Stimulated activated CD8-positive, alpha-beta memory T cell treated with anti-CD3 and anti-CD28 coated beads, Interleukin-12 subunit alpha, Interleukin-12 subunit beta, amount 100 ng/mL, for 24 hours (primary cell): Measurements from ENCODE around the gene LRRC74B.
"Not testable (repeated sequence)": the region's sequence is repeated elsewhere in the genome, so short reads cannot be mapped to it uniquely, and the experiment has no call there.

Experiments used
- DNase-seq: peaks from one replicate; pipeline ENCODE4 v3.0.0-alpha.2; 2020; ENCODE audit errors: extremely low read depth

Gene LRRC74B, protein sequence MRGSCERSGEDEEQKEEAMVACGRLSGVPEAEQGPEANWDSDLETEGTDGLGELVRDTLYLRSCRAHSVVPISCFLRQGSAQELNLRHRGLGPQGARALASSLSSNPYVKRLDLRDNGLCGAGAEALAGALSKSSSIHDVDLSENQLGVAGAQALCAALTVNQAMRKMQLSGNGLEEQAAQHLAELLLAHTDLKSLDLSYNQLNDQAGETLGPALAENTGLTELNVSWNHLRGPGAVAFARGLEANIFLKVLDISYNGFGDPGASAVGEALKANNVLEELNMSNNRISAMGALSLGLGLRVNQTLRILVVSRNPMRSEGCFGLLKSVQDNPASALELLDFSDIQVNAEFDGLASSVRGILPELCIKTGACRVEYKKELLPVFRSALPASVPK

DNA sequence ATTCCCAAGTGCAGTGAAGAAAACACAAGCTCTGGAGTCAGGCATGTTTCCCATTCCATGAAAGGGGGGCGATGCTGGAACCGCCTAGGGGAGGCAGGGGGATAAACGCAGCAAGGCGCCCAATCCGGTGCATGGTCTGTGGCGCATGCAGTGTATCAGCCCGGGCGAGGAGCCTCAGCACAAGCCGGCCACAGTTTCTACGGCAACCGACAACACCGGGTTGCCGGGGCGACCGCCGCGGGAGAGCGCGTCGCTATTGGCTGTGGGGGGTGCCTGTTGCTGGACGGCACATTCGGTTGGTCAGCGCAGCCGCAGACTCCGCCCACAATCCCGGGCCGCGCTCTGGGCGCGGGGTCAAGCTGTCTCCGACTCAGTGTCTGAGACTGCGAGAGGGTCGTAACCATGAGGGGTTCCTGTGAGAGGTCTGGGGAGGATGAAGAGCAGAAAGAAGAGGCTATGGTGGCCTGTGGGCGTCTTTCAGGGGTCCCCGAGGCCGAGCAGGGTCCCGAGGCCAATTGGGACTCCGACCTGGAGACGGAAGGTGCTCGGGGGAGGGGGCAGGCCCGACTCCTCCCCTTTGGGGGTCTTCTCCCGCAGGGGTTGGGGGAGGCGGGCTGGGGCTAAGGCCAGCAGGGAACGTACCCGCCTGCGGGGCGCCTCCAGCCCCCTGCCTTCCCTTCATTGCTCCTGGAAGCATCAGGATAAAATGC is at the start of gene LRRC74B:
Gene LRRC74B (plus strand): TSS at position 362 of the 710 bp plus-strand sequence. CDS start 41 bp downstream, at position 403.
- peak; percentile 52 for DNase-seq

GRCh38 chr22:20996031-20996410 is 49.7 kb upstream of the LRRC74B start:
- DNase-seq: no peak

DNA sequence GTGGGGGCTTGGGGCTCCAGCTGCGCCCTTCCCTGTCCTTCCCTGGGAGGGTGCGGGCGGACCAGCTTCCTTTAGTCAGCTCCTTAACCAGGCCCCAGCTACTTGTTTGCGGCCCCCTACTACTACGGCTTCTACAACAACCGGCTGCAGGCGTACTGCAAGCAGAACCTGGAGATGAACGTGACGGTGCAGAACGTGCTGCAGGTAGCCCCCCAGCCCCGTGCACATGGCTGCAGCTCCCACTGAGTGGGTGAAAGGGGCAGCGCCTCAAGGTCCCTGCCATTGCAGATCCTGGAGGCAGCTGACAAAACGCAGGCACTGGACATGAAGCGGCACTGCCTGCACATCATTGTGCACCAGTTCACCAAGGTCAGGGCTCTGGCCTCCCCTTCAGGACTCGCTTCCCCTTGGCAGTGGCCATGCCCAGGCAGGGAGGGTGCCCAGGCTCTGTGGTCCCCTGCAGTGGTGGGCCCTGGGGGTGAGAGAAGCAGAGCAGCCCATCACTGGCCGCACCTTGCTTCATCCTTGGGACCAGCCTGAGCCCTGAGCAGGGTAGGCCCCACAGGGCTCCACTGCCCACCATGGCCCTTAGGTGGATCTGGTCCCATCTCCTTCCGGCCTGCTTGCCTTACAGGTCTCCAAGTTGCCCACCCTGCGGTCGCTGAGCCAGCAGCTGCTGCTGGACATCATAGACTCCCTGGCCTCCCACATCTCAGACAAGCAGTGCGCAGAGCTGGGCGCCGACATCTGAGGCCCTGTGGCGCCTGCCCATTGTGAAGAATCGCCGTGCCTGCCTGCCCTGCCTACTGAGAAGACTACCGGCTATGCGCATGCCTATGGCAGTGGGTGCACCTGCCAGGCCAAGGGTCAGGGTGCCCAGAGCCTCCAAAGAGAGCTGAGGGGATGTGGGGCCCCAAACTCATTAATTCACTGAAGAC is 48.9 kb upstream of the LRRC74B start:
- DNase-seq: no peak

GRCh38 chr22:20997536-20998257 is 48.0 kb upstream of the LRRC74B start:
- DNase-seq: no peak

DNA sequence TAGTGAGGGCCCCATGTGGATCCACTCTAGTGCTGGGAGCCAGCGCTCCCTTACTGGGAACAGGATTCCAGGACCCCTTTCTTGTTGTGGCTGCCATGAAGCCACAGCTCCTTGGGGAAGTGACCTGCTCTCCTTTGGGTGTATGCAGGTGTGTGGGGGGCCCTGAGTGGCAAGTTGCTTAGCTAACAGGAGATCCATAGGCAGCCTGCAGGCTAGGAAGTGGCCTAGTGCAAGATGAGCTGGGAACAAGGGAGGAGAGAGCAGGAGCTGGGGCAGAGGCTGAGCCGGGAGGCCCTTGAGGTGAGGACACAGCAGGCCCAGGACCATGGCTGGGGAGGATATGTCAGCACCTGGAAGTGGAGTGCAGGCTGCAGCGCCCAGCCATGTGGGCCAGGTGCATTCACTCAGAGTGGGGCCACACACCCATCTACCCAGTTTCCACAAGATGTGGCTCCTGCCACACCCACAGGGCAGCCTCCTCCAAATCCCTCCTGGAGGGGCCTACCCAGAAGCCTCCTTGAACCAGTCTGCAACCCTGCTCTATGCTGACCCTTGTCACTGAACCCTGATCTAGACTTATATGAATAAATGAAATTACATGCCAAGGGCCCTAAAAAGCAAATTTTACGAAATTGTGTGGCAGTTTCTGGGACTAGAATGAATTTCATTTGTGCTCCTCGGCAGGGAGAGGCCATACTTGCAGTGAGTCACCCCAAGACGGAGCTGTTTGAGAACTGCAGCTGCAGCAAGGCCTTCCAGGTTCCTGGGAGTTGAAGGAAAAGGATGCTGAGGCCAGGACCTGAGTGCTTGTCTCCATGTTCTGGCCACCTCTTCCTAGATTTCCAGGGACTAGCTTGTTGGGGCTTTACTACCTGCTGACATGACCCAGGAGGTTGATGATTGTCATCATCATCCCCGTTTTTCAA is 47.1 kb upstream of the LRRC74B start:
- DNase-seq: no peak

DNA sequence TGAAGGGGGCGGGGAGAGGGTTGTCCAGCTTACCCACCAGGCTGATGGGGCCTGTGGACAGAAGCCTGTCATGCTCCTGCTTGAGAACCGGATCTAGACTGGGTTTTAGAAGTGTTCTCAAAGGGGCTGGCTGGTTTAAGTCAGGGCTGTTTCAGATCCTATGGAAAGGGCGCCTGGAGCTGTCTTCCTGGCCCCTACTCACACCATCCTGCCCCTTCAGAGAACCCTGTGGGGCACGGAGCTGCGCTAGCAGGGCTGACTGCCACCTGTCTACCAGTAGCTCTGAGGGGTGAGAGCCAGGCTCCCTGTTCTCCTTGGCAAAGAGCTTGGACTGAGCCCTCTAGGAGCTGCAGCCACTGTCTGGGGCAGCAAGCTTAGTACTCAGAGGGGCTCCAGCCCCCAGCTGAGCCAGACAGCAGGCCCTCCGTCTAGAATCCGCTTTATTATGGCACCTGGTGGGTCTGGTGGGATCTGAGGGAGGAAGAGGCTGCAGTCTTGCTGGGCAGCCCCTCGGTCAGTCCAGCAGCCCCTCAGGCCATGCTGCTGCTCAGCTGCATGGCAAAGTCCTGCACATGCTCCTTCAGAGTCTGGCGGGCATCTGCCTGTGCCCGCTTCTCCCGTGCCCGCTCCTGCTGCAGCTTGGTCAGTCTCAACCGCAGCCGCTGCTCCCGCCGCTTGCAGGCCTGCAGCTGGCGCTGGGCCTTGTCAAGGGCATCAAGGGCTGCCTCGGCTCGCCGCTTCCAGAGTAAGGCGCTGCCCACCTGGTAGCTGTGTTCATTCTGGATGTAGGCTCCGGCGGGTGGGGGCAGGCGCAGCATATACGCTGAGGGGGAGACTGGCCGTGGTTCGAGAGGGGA is 46.2 kb upstream of the LRRC74B start:
- no peak for DNase-seq

DNA sequence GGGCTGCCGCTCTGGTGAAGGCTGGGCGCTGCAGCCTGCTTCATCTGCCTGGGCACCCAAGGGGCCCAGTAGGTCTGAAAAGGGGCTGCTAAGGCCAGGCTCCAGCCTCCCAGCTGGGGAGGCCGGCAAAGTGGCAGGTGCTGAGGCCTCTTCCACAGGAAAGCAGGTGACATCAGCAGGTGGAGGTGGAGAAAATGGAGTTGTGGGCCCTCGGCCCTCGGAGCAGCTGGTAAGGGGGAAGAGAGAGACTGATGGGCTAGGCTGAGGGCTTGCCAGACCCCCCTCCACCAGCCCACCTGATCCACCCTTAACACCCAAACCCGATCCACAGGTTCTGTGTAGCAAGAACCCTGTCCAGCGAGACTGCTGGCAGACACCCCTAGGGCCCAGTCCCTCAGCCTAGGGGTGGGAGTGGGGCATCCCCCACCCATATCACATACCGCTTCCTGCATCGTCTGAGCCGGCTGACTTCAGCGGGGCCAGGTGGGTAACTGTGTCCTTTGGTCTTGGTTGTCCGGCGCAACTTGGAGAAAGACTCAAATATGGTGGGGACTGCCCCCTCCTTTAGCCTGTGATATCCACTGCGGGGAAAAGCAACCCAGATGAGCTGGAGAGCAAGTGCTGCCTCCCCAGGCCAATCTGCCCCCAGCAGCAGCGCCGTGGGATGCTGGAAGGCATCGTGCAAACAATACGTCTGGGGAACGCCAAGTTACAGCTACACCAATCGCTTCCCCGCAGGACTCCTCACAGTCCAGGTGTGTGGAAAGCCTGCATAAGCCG is 45.3 kb upstream of the LRRC74B start:
- no peak for DNase-seq

DNA sequence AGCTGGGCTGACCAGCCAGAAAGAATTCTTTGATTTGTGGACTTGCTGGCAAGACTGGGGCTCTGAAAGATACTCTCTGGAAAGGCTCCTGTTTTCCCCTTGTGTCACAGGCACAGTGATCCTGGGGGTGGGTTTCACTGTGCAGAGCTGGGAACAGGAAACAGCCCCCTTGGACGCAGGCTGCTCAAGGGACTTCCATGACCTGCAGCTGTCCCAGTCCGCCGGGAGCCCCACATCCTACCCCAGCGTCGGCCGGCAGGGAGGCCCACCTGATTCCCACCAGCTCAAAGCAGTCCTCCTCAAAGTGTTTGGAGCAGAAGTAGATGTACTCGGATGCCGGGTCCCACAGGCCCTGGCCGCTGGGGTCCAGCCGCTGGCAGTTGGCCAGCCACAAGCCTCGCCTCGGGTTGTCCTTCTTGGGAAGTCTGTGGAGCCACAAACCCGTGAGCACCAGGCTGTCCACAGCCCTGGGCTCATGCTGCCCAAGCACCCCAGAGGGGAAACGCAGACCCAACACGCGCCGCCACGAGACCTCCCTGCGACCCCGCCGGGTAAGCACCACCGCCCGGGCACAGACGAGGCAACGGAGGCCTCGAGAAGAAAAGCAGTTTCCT is 44.7 kb upstream of the LRRC74B start:
- no peak for DNase-seq

- peak; percentile 96 for DNase-seq
Measured at GRCh38 chr22:21001601-21002325, 44.0 kb upstream of the LRRC74B start, which contains the start of gene THAP7. Gene THAP7, minus strand, starts transcription at chr22:21002118. Its CDS starts 207 bp downstream, at chr22:21001911.

DNA sequence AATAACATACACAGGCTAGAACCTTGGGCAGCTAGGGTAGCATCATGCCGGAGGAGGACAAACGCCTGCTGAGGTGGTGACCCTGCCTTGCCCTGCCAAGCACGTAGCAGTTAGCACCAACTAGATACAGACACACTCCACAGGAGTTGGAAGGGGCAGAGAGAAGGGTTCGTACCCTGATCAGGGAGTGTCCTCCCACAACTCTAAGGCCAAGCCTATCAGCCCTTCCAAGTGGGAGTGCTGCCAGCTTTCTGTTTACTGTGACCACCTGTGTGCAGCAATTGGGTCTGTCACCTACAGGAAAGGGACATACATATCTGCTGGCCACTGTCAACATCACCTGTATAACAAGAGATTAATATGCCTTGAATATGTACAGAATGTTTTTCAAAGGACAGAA is 42.0 kb upstream of the LRRC74B start:
- no peak for DNase-seq

DNA sequence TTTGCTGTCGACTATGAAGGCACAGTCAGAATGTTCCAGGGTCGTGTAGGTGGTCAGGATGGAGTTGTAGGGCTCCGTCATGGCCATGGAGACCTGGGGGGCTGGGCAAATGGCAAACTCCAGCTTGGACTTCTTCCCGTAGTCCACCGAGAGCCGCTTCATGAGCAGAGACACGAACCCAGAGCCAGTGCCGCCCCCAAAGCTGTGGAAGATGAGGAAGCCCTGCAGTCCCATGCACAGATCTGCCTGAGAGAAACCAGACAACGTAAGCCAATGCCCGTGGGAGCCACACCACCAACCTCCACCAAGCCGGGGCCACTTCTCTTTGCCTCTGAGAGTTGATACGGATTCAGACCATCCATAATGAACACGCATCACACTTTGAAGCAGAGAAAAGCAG is 36.5 kb upstream of the LRRC74B start:
- DNase-seq: not testable (repeated sequence)

DNA sequence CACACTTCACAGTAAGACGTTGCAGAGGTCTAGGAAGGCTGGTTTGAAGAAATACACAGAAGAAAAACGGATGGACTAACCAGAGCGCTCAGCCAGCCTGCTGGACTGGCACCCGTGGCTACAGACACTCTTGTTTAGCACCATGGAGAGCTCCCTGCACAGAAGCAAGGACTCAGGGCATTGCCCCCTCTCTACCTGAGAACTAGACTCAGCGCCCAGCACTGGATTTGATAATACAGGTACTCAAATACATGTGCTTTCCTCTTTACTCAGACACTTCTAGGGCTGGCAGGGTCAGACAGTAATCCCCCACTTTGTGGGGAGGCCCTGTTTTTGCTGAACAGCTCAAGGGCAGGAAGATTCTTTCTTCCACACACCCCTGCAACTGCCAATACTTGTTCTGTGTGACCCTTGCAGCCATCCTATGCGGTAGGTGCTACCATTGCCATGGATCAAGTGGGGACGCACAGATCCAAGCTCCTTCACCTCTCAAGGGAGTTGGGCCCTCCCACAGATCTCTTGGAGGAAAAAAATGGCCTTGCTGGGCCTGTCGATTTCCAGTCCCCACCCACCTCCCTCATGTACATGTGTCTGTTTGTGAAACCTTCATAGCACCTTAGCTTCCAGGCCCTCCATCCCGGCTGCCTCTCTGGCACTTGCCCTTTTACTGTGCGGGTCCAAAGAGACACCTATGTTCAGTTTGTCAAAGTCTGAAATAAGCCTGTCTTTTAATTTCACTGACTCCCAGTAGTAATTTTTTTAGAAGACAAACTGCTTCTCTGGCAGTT is 35.9 kb upstream of the LRRC74B start:
- no peak for DNase-seq

DNA sequence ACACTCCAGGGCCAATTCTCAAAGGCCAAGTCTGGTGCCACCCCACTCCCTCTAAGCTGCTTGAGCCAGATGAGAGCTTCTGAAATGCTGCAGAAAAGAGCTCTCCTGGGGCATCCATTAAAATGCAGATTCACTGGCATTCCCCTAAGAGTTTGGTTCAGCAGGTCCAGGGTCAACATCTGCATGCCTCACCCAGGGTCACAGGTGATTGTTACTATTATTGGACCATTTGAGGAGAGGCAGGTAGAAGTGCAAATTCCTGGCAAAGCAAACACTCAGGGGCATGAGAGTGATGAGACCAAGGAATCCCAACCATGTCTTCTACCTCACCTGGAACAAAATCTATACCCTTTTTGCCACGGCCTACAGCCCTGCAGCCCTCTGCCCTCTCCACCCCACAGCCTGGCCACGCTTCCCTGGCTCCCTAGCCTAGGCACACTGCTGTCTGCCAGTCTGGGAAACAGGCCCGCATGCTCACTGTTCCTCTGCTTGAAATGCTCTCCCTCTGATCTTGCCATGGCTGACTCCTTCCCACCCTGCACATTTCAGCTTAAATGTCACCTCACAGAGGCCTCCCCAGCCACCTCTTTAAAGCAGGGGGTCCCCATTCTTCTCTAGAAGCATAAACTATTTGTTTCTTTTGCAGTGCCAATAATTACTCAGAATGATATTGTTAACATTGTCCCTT is 35.2 kb upstream of the LRRC74B start:
- DNase-seq: no peak

DNA sequence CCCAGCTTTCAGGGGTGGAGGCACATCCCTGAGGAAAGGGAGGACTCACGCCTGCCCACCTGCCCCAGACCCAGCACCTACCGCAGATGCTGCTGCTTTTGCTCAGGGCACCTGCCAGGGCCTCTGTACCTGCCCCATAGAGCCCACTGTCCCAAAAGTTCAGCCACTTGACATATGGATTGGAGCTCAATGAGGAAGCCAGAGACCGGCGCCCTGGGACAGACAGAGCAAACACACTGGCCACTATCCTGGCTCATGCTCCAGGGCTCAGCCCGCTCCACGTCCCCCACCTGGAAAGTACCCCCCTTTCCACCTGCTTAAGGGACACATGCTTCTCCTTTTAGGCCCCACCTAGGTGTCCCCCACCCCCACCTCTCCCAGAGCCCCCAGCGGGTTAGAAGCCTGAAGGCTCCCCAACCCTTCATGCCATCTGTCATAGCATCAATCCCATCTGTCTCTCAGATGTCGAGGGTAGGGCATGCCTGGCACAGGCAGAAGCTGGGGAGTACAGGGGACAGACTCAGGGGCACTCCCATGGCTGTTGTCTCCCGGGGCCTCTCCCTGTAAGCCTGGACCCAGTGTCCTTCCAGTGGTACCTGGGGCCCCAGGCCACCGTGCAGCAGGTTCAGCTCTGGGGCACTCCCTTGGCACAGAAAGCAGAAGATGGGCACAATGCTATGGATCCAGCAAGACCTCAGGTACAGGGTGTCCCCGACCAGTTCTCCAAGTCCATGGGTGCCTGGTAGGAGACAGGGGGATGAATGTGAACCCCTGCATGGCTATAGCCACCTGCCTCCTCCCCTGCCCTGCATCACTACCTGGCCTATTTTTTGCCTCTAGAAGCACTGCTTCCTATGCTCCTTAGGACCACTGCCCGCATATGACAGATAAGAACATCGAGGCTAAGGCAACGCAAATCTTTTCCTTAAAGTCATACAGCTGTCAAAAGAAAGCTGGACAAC is 33.0 kb upstream of the LRRC74B start:
- no peak for DNase-seq
